ENCODE results near the gene KLRC4. TPM values are rescaled to one million over a fixed set of nuclear protein-coding genes. Genes with fewer than 3 reads are reported as not detected.

The KLRC4 gene
- total and polyA plus RNA-seq, 10 of the 15 experiments (the other 5 are each of a cell fraction or from before 2014, with no cell fraction given): 0.07 to 0.34 TPM; not detected in 8

GRCh38 chr12:10400829-10401228 is 8.7 kb downstream of the KLRC4 start:
- ChIA-PET SMC1A (ENCODE audit: uncharacterized antibody, unreplicated experiment) (interaction anchor here (1.5 kb wide), 1 partner anchor 8 kb away, joined by 4 read pairs; no protein-coding TSS in a partner anchor), RAD21 (ENCODE audit: unreplicated experiment) (interaction anchor here (1.2 kb wide), 2 partner anchors 8 to 36 kb away, joined by 3 to 4 read pairs; no protein-coding TSS in a partner anchor), POLR2A (interaction anchor here (1.1 kb wide), 1 partner anchor 10 kb away, joined by 3 read pairs; no protein-coding TSS in a partner anchor), CTCF (interaction anchor here (1.3 to 1.8 kb wide), 2 partner anchors 10 to 16 kb away, joined by 3 to 8 read pairs; no protein-coding TSS in a partner anchor)
- Histone ChIP-seq H3K79me2 (ENCODE audit: control insufficient read depth, insufficient read depth, low read length) (no peaks in the 10 kb centered on the region), H2AFZ (ENCODE audit: control insufficient read depth, low read depth, low read length) (no peak overlapping the region), H3K27me3 (replicated peaks in 1 of 2; ENCODE audit: control insufficient read depth in 2 of 2, insufficient read depth in 2 of 2, low read length in 1 of 2) (no peaks in the 10 kb centered on the region), H3K4me2 (ENCODE audit: control insufficient read depth, insufficient read depth) (no peak overlapping the region), H3K27ac (ENCODE audit: control insufficient read depth, insufficient read depth) (no peak overlapping the region), H3K4me1 (ENCODE audit: control insufficient read depth, insufficient read depth, low read length) (peaks cover under 1% of the 10 kb centered on the region; the same call in 1 of the 2 replicates), H3K9ac (ENCODE audit: control insufficient read depth, insufficient read depth, low read length) (no peak overlapping the region), H3K36me3 (ENCODE audit: control insufficient read depth in 2 of 2, insufficient read depth in 2 of 2, low read length in 1 of 2) (no peaks in the 10 kb centered on the region), H4K20me1 (ENCODE audit: control insufficient read depth, insufficient read depth) (no peaks in the 10 kb centered on the region), H3K9me3 (replicated peaks; ENCODE audit: control insufficient read depth, insufficient read depth, low read length) (no peaks in the 10 kb centered on the region; the same call in 2 of the 3 replicates), H3K4me3 (no peak overlapping the region)
- ATAC-seq (no peak), FAIRE-seq (no peak), DNase-seq (ENCODE audit: low read depth, low spot score) (no peak)
- BruUV-seq (replicated peaks): no TSS peak
- in situ Hi-C loops (cut with MboI): no loop called here
- intact Hi-C loops (cut with micrococcal nuclease; ENCODE audit: unreplicated experiment): no loop called here
- TF ChIP-seq ETV6 (conservative IDR thresholded peaks at IDR 0.05 in 1 of 2, IDR thresholded peaks at IDR 0.05 in 1 of 2; ENCODE audit: borderline replicate concordance in 1 of 2, low read depth in 1 of 2) (no peak), GABPA (IDR thresholded peaks at IDR 0.05; ENCODE audit: low read depth) (no peak), USF1 (IDR thresholded peaks at IDR 0.05; ENCODE audit: borderline replicate concordance, extremely low read length, insufficient read depth, low read depth, low read length) (no peak), CHD2 (IDR thresholded peaks at IDR 0.05; ENCODE audit: borderline replicate concordance, low read depth, low read length) (no peak), CBX3 (IDR thresholded peaks at IDR 0.05; ENCODE audit: borderline replicate concordance, low read depth) (no peak), NFIC (IDR thresholded peaks at IDR 0.05; ENCODE audit: low read depth, low read length) (no peak), POLR2AphosphoS5 (IDR thresholded peaks at IDR 0.05; ENCODE audit: low read length) (no peak), HDGF (IDR thresholded peaks at IDR 0.05) (no peak), SKIL (IDR thresholded peaks at IDR 0.05; ENCODE audit: low read depth, poor library complexity, severe bottlenecking) (no peak), MEF2A (IDR thresholded peaks at IDR 0.05; ENCODE audit: insufficient read depth, low read depth, low read length) (no peak), SREBF2 (IDR thresholded peaks at IDR 0.05; ENCODE audit: low read length) (no peak), TARDBP (IDR thresholded peaks at IDR 0.05; ENCODE audit: borderline replicate concordance) (no peak), HDAC6 (IDR thresholded peaks at IDR 0.05; ENCODE audit: unreplicated experiment) (no peak)
